ENCODE measurements around the gene GNG14.

- TF ChIP-seq POLR2A (IDR thresholded peaks at IDR 0.05) (no peak), CTCF (IDR thresholded peaks at IDR 0.05) (no peak)
These were observed 45.3 kb upstream of the GNG14 start for GRCh38 chr19:12642506-12642905.
